ENCODE measurements around the gene ABRACL. TPM values are rescaled to one million over a fixed set of nuclear protein-coding genes. Genes with fewer than 3 reads are reported as not detected.

Gene ABRACL
- total RNA-seq, 1 donor from 2014 or later = 4.3 TPM

DNA sequence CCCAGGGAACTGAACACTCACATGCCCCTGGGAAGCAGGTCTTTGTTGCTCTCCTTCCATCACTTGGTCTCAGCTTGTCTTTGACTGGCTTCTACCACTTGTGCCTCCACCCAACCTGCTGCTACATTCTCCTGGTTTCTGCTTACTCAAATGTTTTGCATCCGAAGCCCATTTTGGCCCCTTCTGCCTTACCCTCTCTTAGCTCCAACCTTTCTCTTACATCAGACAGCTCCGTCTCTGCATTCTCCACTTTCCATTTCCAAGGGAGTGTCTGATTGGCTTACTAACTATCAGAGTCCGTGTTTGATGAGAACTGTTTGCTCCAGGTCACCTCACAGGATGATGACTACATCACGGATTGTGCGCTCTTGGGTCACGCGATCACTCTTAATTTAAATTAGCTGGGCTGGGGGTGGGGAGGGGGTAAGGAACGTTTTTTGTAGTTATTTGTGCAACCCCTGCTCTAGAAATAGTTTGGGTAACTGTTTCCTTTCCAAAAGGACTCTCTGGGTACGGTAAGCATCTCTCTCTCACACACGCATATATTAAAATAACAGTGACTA lies 844 bp upstream of the ABRACL start:
- H3K27ac ChIP-seq (replicated peaks) = peak overlapping the region; percentile 91
- intact Hi-C loops (cut with micrococcal nuclease) = no loop called here

DNA sequence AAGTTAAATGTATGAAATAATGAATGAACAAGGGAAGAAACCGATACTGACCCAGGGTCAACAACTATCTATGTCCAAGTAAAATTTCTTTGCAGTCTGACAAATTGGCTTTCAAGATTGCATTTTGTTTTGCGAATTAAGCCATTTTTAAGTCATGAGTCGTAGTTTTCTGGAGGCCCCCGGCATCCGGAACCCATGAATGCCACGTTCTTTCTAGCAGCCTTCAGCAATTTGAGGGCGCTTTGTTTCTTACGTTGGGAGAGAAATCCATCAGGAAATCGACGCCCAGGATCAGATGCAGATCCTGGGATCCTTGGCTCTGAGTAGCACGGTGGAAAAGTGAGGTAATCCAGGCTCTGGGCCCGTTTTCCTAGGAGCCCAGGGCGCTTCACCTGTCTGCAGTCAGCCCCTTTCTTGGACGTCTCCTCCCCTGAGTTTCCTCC lies 309 bp upstream of the ABRACL start:
- H3K4me1 ChIP-seq = peaks cover 34% of the 10 kb centered on the region
- DNase-seq = no peak
- peak overlapping the region; percentile 91 for H3K27ac ChIP-seq (replicated peaks)
- no peaks in the 10 kb centered on the region for H3K9me3 ChIP-seq (replicated peaks)
- H3K36me3 ChIP-seq = no peaks in the 10 kb centered on the region
- intact Hi-C loops (cut with micrococcal nuclease) = no loop called here
- H3K27me3 ChIP-seq (ENCODE audit: low read depth) = no peaks in the 10 kb centered on the region
- TF ChIP-seq, protein P1, sequence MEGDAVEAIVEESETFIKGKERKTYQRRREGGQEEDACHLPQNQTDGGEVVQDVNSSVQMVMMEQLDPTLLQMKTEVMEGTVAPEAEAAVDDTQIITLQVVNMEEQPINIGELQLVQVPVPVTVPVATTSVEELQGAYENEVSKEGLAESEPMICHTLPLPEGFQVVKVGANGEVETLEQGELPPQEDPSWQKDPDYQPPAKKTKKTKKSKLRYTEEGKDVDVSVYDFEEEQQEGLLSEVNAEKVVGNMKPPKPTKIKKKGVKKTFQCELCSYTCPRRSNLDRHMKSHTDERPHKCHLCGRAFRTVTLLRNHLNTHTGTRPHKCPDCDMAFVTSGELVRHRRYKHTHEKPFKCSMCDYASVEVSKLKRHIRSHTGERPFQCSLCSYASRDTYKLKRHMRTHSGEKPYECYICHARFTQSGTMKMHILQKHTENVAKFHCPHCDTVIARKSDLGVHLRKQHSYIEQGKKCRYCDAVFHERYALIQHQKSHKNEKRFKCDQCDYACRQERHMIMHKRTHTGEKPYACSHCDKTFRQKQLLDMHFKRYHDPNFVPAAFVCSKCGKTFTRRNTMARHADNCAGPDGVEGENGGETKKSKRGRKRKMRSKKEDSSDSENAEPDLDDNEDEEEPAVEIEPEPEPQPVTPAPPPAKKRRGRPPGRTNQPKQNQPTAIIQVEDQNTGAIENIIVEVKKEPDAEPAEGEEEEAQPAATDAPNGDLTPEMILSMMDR (IDR thresholded peaks at IDR 0.05; ENCODE audit: borderline replicate concordance) = no peak
- H3K4me3 ChIP-seq = peak overlapping the region; percentile 98

More for the DNA sequence above, 844 bp upstream of the ABRACL start:
- no peak for DNase-seq
- TF ChIP-seq, protein P1 (IDR thresholded peaks at IDR 0.05; ENCODE audit: borderline replicate concordance) = no peak
- no peaks in the 10 kb centered on the region for H3K36me3 ChIP-seq
- H3K27me3 ChIP-seq (ENCODE audit: low read depth) = no peaks in the 10 kb centered on the region
- peak overlapping the region; percentile 98 for H3K4me3 ChIP-seq
- peaks cover 34% of the 10 kb centered on the region for H3K4me1 ChIP-seq
- no peaks in the 10 kb centered on the region for H3K9me3 ChIP-seq (replicated peaks)

DNA sequence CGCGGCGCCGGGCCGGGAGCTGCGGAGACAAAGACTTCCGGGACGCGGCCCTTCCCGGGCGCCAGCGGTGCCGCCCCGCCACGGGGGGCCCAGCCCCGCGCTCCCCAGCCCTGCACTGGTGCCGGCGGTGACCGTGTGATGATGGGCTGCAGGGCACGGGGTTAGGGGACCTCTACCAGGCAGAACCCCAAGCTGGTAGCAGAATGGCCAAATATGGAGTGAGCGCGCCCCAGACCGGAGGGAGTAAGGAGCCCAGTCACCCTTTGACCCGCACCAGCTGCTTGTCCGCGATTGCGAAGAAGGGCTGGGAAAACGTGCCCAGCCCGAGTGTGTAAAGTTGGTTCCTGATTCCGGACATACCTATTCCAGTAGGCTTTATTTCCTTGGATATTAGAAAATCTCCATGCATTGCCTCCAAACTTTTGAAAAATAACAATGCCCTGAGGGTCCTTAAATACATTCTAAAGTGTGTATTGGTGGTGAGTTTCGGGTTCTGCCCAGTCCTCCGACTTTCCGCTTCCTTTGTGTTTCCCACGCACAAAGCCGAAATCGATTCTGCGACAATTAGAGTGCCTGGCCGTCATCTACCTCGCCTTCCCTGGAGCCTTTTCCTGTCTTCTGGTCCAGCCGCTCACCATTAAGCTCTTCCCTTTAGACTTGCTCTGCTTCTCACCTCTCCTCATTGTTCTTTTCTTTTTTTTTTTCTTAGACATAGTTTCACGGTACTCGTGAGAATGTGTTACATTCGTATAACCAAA lies 1.1 kb downstream of the ABRACL start:
- DNase-seq = peak; percentile 64
- TF ChIP-seq, protein P1 (IDR thresholded peaks at IDR 0.05; ENCODE audit: borderline replicate concordance) = no peak
- no peaks in the 10 kb centered on the region for H3K27me3 ChIP-seq (ENCODE audit: low read depth)
- H3K9me3 ChIP-seq (replicated peaks) = no peaks in the 10 kb centered on the region
- H3K4me1 ChIP-seq = peaks cover 34% of the 10 kb centered on the region
- H3K4me3 ChIP-seq = peak overlapping the region; percentile 98
- intact Hi-C loops (cut with micrococcal nuclease) = no loop called here
- no peaks in the 10 kb centered on the region for H3K36me3 ChIP-seq
- H3K27ac ChIP-seq (replicated peaks) = peak overlapping the region; percentile 91

DNA sequence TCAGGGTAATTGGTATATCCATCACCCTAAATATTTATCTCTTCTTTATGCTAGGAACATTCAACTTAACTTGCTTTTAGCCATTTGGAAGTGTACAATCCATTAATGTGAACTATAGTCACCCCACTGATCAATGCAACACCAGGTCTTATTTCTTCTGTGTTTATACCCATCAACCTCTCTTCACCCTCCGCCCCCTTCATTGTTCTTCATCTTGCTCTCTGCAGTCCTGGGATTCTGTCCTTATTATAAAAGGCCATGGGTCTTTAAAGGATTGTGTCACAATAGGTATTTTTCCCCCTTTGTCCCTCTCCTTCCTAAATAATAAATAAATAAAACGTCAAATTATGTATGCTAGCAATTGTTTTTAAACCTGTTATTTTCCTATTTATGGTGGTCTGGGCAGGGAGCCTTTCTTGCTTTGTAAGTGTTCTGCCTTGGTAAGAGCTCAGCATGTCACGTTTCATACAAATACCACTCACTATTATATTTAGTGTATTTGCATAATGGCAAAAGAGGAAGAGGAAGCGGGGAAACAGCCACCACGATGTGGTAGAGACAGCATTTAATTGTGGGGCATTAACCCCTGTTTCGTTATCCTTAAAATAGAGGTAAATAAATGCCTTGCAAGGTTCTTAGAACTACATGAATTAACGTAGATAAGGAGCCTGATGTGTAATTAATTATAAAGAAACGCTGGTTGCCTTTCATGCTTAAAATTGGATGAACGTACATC lies 1.9 kb downstream of the ABRACL start:
- H3K27me3 ChIP-seq (ENCODE audit: low read depth) = no peaks in the 10 kb centered on the region
- peaks cover 34% of the 10 kb centered on the region for H3K4me1 ChIP-seq
- H3K27ac ChIP-seq (replicated peaks) = peak overlapping the region; percentile 91
- no peak for DNase-seq
- H3K36me3 ChIP-seq = no peaks in the 10 kb centered on the region
- H3K4me3 ChIP-seq = peak overlapping the region; percentile 98
- TF ChIP-seq, protein P1 (IDR thresholded peaks at IDR 0.05; ENCODE audit: borderline replicate concordance) = no peak
- intact Hi-C loops (cut with micrococcal nuclease) = no loop called here
- no peaks in the 10 kb centered on the region for H3K9me3 ChIP-seq (replicated peaks)

DNA sequence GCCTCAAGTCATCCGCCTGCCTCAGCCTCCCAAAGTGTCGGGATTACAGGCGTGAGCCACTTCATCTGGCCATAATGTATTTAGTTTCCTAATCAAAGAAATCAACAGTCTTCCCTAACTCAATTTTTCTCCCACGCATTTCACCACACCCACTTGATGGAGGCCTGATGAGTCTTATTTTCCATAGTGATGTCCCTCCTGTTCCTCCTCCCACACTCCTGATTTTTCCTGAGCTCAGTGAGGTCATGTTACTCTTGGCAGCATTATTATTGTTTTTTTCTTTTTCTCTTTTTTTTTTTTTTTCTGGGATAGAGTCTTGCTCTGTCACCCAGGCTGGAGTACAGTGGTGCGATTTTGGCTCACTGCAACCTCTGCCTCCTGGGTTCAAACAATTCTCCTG lies 8.9 kb downstream of the ABRACL start:
- Histone ChIP-seq H3K4me1 (no peaks in the 10 kb centered on the region), H3K9me3 (replicated peaks) (no peaks in the 10 kb centered on the region), H3K27ac (replicated peaks) (no peak overlapping the region), H3K36me3 (peaks cover 17% of the 10 kb centered on the region), H3K27me3 (ENCODE audit: low read depth) (no peaks in the 10 kb centered on the region), H3K4me3 (no peak overlapping the region)
- DNase-seq = no peak
- TF ChIP-seq, protein P1 (IDR thresholded peaks at IDR 0.05; ENCODE audit: borderline replicate concordance) = no peak
- intact Hi-C loops (cut with micrococcal nuclease) = no loop called here
